Measurements from ENCODE around the gene ALDH3A1.

The ALDH3A1 gene

GRCh38 chr17:19747829-19748806, at the start of gene ALDH3A1:
Gene ALDH3A1, minus strand, starts transcription at chr17:19748298. Its CDS starts 3,169 bp downstream, at chr17:19745129.
- Histone ChIP-seq H3K27ac (ENCODE audit: low read depth, low read length) (no peak within 1 kb of the TSS), H3K4me3 (ENCODE audit: low read depth, low read length) (no peak within 1 kb of the TSS), H3K27me3 (ENCODE audit: control insufficient read depth, insufficient read depth, low read length) (peaks cover 5% of the 10 kb centered on the region), H3K9me3 (ENCODE audit: control insufficient read depth, insufficient read depth, low read depth, low read length) (no peaks in the 10 kb centered on the region), H3K9ac (ENCODE audit: low read length) (no peak within 1 kb of the TSS), H3K4me1 (ENCODE audit: control insufficient read depth, insufficient read depth, low read length) (peaks cover 18% of the 10 kb centered on the region), H3K36me3 (ENCODE audit: control insufficient read depth, insufficient read depth, low read length) (no peaks in the 10 kb centered on the region)

- Histone ChIP-seq H3K9me3 (ENCODE audit: control insufficient read depth, insufficient read depth, low read depth, low read length) (0 out of 2 replicates have a peak, but pooled peaks cover 4% of the 10 kb centered on the region), H3K4me1 (ENCODE audit: control insufficient read depth, insufficient read depth, low read length) (no peaks in the 10 kb centered on the region), H3K36me3 (ENCODE audit: control insufficient read depth, insufficient read depth, low read length) (peaks cover 34% of the 10 kb centered on the region), H3K9ac (ENCODE audit: low read length) (no peak overlapping the region), H3K4me3 (ENCODE audit: low read depth, low read length) (no peak overlapping the region), H3K27me3 (ENCODE audit: control insufficient read depth, insufficient read depth, low read length) (no peaks in the 10 kb centered on the region), H3K27ac (ENCODE audit: low read depth, low read length) (no peak overlapping the region)
These were observed 48.4 kb upstream of the ALDH3A1 start for GRCh38 chr17:19796457-19796856.

GRCh38 chr17:19791918-19792550, 43.9 kb upstream of the ALDH3A1 start:
- Histone ChIP-seq H3K27me3 (ENCODE audit: control insufficient read depth, insufficient read depth, low read length) (no peaks in the 10 kb centered on the region), H3K9me3 (ENCODE audit: control insufficient read depth, insufficient read depth, low read depth, low read length) (0 out of 2 replicates have a peak, but pooled peaks cover 4% of the 10 kb centered on the region), H3K4me1 (ENCODE audit: control insufficient read depth, insufficient read depth, low read length) (no peaks in the 10 kb centered on the region), H3K4me3 (ENCODE audit: low read depth, low read length) (no peak overlapping the region), H3K36me3 (ENCODE audit: control insufficient read depth, insufficient read depth, low read length) (peaks cover 25% of the 10 kb centered on the region), H3K9ac (ENCODE audit: low read length) (no peak overlapping the region), H3K27ac (ENCODE audit: low read depth, low read length) (no peak overlapping the region)

GRCh38 chr17:19787733-19788357, 39.7 kb upstream of the ALDH3A1 start:
- Histone ChIP-seq H3K27me3 (ENCODE audit: control insufficient read depth, insufficient read depth, low read length) (no peaks in the 10 kb centered on the region), H3K4me1 (ENCODE audit: control insufficient read depth, insufficient read depth, low read length) (no peaks in the 10 kb centered on the region), H3K27ac (ENCODE audit: low read depth, low read length) (no peak overlapping the region), H3K9ac (ENCODE audit: low read length) (no peak overlapping the region), H3K4me3 (ENCODE audit: low read depth, low read length) (no peak overlapping the region), H3K36me3 (ENCODE audit: control insufficient read depth, insufficient read depth, low read length) (no peaks in the 10 kb centered on the region; the same call in 1 of the 2 replicates), H3K9me3 (ENCODE audit: control insufficient read depth, insufficient read depth, low read depth, low read length) (no peaks in the 10 kb centered on the region)

- Histone ChIP-seq H3K27ac (ENCODE audit: low read depth, low read length) (no peak overlapping the region), H3K9me3 (ENCODE audit: control insufficient read depth, insufficient read depth, low read depth, low read length) (no peaks in the 10 kb centered on the region), H3K4me3 (ENCODE audit: low read depth, low read length) (no peak overlapping the region), H3K9ac (ENCODE audit: low read length) (no peak overlapping the region), H3K4me1 (ENCODE audit: control insufficient read depth, insufficient read depth, low read length) (no peaks in the 10 kb centered on the region), H3K36me3 (ENCODE audit: control insufficient read depth, insufficient read depth, low read length) (peaks cover 4% of the 10 kb centered on the region), H3K27me3 (ENCODE audit: control insufficient read depth, insufficient read depth, low read length) (no peaks in the 10 kb centered on the region)
These were observed 37.8 kb upstream of the ALDH3A1 start for GRCh38 chr17:19785854-19786253.

GRCh38 chr17:19781488-19782458, 33.7 kb upstream of the ALDH3A1 start:
- Histone ChIP-seq H3K9ac (ENCODE audit: low read length) (no peak overlapping the region), H3K27ac (ENCODE audit: low read depth, low read length) (no peak overlapping the region), H3K4me3 (ENCODE audit: low read depth, low read length) (no peak overlapping the region), H3K27me3 (ENCODE audit: control insufficient read depth, insufficient read depth, low read length) (no peaks in the 10 kb centered on the region), H3K9me3 (ENCODE audit: control insufficient read depth, insufficient read depth, low read depth, low read length) (no peaks in the 10 kb centered on the region), H3K4me1 (ENCODE audit: control insufficient read depth, insufficient read depth, low read length) (no peaks in the 10 kb centered on the region), H3K36me3 (ENCODE audit: control insufficient read depth, insufficient read depth, low read length) (peaks cover 7% of the 10 kb centered on the region)

GRCh38 chr17:19780846-19781245, 32.7 kb upstream of the ALDH3A1 start:
- no peak overlapping the region for H3K9ac ChIP-seq (ENCODE audit: low read length)
- H3K27ac ChIP-seq (ENCODE audit: low read depth, low read length): no peak overlapping the region
- no peaks in the 10 kb centered on the region for H3K4me1 ChIP-seq (ENCODE audit: control insufficient read depth, insufficient read depth, low read length)
- no peaks in the 10 kb centered on the region for H3K27me3 ChIP-seq (ENCODE audit: control insufficient read depth, insufficient read depth, low read length)
- no peaks in the 10 kb centered on the region for H3K9me3 ChIP-seq (ENCODE audit: control insufficient read depth, insufficient read depth, low read depth, low read length)
- H3K36me3 ChIP-seq (ENCODE audit: control insufficient read depth, insufficient read depth, low read length): peaks cover 14% of the 10 kb centered on the region
- H3K4me3 ChIP-seq (ENCODE audit: low read depth, low read length): no peak overlapping the region

- Histone ChIP-seq H3K36me3 (ENCODE audit: control insufficient read depth, insufficient read depth, low read length) (peaks cover 12% of the 10 kb centered on the region; the same call in 1 of the 2 replicates), H3K4me3 (ENCODE audit: low read depth, low read length) (no peak overlapping the region), H3K9ac (ENCODE audit: low read length) (no peak overlapping the region), H3K27me3 (ENCODE audit: control insufficient read depth, insufficient read depth, low read length) (no peaks in the 10 kb centered on the region), H3K4me1 (ENCODE audit: control insufficient read depth, insufficient read depth, low read length) (no peaks in the 10 kb centered on the region), H3K27ac (ENCODE audit: low read depth, low read length) (no peak overlapping the region), H3K9me3 (ENCODE audit: control insufficient read depth, insufficient read depth, low read depth, low read length) (no peaks in the 10 kb centered on the region)
These were observed 25.4 kb upstream of the ALDH3A1 start for GRCh38 chr17:19773534-19773933.

GRCh38 chr17:19771971-19772630, 24.0 kb upstream of the ALDH3A1 start:
- H3K27ac ChIP-seq (ENCODE audit: low read depth, low read length): no peak overlapping the region
- H3K9me3 ChIP-seq (ENCODE audit: control insufficient read depth, insufficient read depth, low read depth, low read length): no peaks in the 10 kb centered on the region
- H3K9ac ChIP-seq (ENCODE audit: low read length): no peak overlapping the region
- no peaks in the 10 kb centered on the region for H3K4me1 ChIP-seq (ENCODE audit: control insufficient read depth, insufficient read depth, low read length)
- H3K36me3 ChIP-seq (ENCODE audit: control insufficient read depth, insufficient read depth, low read length): peaks cover 12% of the 10 kb centered on the region; the same call in 1 of the 2 replicates
- H3K27me3 ChIP-seq (ENCODE audit: control insufficient read depth, insufficient read depth, low read length): no peaks in the 10 kb centered on the region
- H3K4me3 ChIP-seq (ENCODE audit: low read depth, low read length): no peak overlapping the region
